Measurements from ENCODE around the gene B3GALT2. TPM values are rescaled to one million over a fixed set of nuclear protein-coding genes. Genes with fewer than 3 reads are reported as not detected.

Gene B3GALT2
- total and polyA plus RNA-seq, 2 donors (not counting 3 experiments of a cell fraction or from before 2014, with no cell fraction given), result not detected

DNA sequence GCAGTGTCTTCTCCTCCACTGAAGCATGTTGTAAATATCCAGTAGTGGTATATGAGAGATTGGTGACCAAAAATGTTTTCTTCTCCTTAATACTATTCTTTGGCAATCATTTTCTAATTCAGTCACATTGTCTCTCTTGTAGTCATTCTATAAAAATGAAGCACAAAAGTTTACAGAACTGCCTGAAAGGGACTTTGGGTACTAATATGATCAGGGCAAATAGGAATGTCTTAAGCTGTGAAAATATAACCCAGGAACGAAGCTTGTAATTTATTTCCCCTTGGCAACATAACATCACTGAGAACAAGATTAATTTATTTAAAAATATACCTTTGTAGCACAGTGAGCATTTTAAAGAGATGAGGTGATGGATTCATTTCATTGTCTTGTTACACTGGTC, 4.9 kb downstream of the B3GALT2 start:
- peaks cover under 1% of the 10 kb centered on the region for H3K9me1 ChIP-seq (replicated peaks; ENCODE audit: control insufficient read depth, extremely low read depth, insufficient read depth, low read length)
- no peak overlapping the region for H3K4me2 ChIP-seq (ENCODE audit: insufficient read depth, low read length)
- dilution Hi-C loops (cut with MboI; ENCODE audit: extremely low pct_ligation_motif_present, low sequenced_read_pairs), result no loop called here
- H3K36me3 ChIP-seq (ENCODE audit: control insufficient read depth in 2 of 2, extremely low read depth in 1 of 2, insufficient read depth in 2 of 2, low read length in 2 of 2), result no peaks in the 10 kb centered on the region
- intact Hi-C loops (cut with micrococcal nuclease), result loop anchor here (5.0 to 10.0 kb wide), 3 partner anchors 223 to 583 kb away; partner anchors contain the start of gene RGS2
- H3K9me3 ChIP-seq (replicated peaks; ENCODE audit: control insufficient read depth, insufficient read depth, low read length), result no peaks in the 10 kb centered on the region
- no peaks in the 10 kb centered on the region for H3K4me1 ChIP-seq (ENCODE audit: control insufficient read depth, extremely low read depth, insufficient read depth, low read length)
- no peak overlapping the region for H3K4me3 ChIP-seq (replicated peaks in 1 of 3; ENCODE audit: insufficient read depth in 1 of 3, low read depth in 1 of 3, low read length in 3 of 3)
- peaks cover 40% of the 10 kb centered on the region for H3K79me2 ChIP-seq (ENCODE audit: control insufficient read depth, insufficient read depth, low read length)
- H3K27me3 ChIP-seq (ENCODE audit: control insufficient read depth in 2 of 2, insufficient read depth in 2 of 2, low read length in 2 of 2), result no peaks in the 10 kb centered on the region
- CTCF ChIA-PET, result interaction anchor here (0.9 to 1.4 kb wide), 2 partner anchors 8 to 17 kb away, joined by 4 to 6 read pairs; no protein-coding TSS in a partner anchor
- BruUV-seq (replicated peaks), result no TSS peak
- H3K27ac ChIP-seq (ENCODE audit: insufficient read depth, low read depth, low read length), result no peak overlapping the region
- FAIRE-seq (no peak), DNase-seq (ENCODE audit: low read depth, low spot score) (no peak)
- POLR2A ChIA-PET, result no interaction called here
- TF ChIP-seq, protein P1, sequence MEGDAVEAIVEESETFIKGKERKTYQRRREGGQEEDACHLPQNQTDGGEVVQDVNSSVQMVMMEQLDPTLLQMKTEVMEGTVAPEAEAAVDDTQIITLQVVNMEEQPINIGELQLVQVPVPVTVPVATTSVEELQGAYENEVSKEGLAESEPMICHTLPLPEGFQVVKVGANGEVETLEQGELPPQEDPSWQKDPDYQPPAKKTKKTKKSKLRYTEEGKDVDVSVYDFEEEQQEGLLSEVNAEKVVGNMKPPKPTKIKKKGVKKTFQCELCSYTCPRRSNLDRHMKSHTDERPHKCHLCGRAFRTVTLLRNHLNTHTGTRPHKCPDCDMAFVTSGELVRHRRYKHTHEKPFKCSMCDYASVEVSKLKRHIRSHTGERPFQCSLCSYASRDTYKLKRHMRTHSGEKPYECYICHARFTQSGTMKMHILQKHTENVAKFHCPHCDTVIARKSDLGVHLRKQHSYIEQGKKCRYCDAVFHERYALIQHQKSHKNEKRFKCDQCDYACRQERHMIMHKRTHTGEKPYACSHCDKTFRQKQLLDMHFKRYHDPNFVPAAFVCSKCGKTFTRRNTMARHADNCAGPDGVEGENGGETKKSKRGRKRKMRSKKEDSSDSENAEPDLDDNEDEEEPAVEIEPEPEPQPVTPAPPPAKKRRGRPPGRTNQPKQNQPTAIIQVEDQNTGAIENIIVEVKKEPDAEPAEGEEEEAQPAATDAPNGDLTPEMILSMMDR (IDR thresholded peaks at IDR 0.05; ENCODE audit: extremely low read depth in 1 of 2, insufficient read depth in 1 of 2, low read depth in 1 of 2, low read length in 2 of 2), result no peak
- TF ChIP-seq, protein P2, sequence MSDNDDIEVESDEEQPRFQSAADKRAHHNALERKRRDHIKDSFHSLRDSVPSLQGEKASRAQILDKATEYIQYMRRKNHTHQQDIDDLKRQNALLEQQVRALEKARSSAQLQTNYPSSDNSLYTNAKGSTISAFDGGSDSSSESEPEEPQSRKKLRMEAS (IDR thresholded peaks at IDR 0.05; ENCODE audit: insufficient read depth, insufficient read length), result no peak
- no peak for TF ChIP-seq MYC (IDR thresholded peaks at IDR 0.05; ENCODE audit: low read depth, low read length)
- TF ChIP-seq POLR2A (IDR thresholded peaks at IDR 0.05; ENCODE audit: low read depth, low read length), result no peak
- TF ChIP-seq GATA2 (IDR thresholded peaks at IDR 0.05; ENCODE audit: insufficient read depth, insufficient read length, low read depth, low read length), result no peak
- TF ChIP-seq EZH2 (IDR thresholded peaks at IDR 0.05; ENCODE audit: borderline replicate concordance, low read depth, low read length, severe bottlenecking), result no peak
- TF ChIP-seq POLR2AphosphoS5 (IDR thresholded peaks at IDR 0.05; ENCODE audit: insufficient read depth, low read depth, low read length), result no peak
- TF ChIP-seq FOS (IDR thresholded peaks at IDR 0.05; ENCODE audit: borderline replicate concordance, insufficient read depth, low read length), result no peak
- no peak for TF ChIP-seq JUN (IDR thresholded peaks at IDR 0.05; ENCODE audit: borderline replicate concordance, insufficient read depth, insufficient read length, low read depth)
- H4K20me1 ChIP-seq (replicated peaks; ENCODE audit: control insufficient read depth, extremely low read depth, insufficient read depth, low read length), result peaks cover 7% of the 10 kb centered on the region
- no peak overlapping the region for H3K9ac ChIP-seq (replicated peaks; ENCODE audit: extremely low read depth, insufficient read depth, low read length)
- no peak overlapping the region for H2AFZ ChIP-seq (ENCODE audit: low read depth, low read length)

All from endothelial cell of umbilical vein (primary cell).